GM23248 (cell line): ENCODE data around the gene NDUFC1.

Experiments
- EZH2 ChIP-seq: fragments of 200-600 bp; sonication (generic); IDR thresholded peaks from 2 replicates; pipeline ENCODE4 v1.6.1; 2018; ENCODE audit warnings: antibody characterized with exemption, mild to moderate bottlenecking; ENCODE audit not compliant: insufficient read depth, poor library complexity, severe bottlenecking
- EZH2phosphoT487 ChIP-seq: fragments of 200-600 bp; sonication (generic); IDR thresholded peaks from 2 replicates; pipeline ENCODE4 v1.6.1; 2018; ENCODE audit warnings: antibody characterized with exemption, moderate library complexity, mild to moderate bottlenecking, low read depth; ENCODE audit not compliant: insufficient read depth

GRCh38 chr4:139330283-139330682 lies 28.0 kb upstream of the NDUFC1 start:
- no peak for TF ChIP-seq EZH2
- no peak for TF ChIP-seq EZH2phosphoT487
